HEK293T (cell line): ENCODE measurements around the gene GPR39.

Experiments
- BHLHE40 ChIP-seq: fragments of 450-650 bp; IDR thresholded peaks from 2 replicates; pipeline ENCODE4 v1.6.1; 2016; ENCODE audit warnings: mild to moderate bottlenecking, moderate library complexity, borderline replicate concordance
- FOXK2 ChIP-seq: fragments of 450-650 bp; IDR thresholded peaks from 2 replicates; pipeline ENCODE4 v1.6.1; 2016; ENCODE audit warnings: mild to moderate bottlenecking
- NFRKB ChIP-seq: fragments of 450-650 bp; IDR thresholded peaks from 2 replicates; pipeline ENCODE4 v1.6.1; 2016; ENCODE audit warnings: mild to moderate bottlenecking, moderate library complexity
- PKNOX1 ChIP-seq: fragments of 450-650 bp; IDR thresholded peaks from 2 replicates; pipeline ENCODE4 v1.6.1; 2016
- SP1 ChIP-seq: fragments of 450-650 bp; IDR thresholded peaks from 2 replicates; pipeline ENCODE4 v1.6.1; 2017
- SUZ12 ChIP-seq: fragments of 450-650 bp; IDR thresholded peaks from 2 replicates; pipeline ENCODE4 v1.6.1; 2016; ENCODE audit warnings: mild to moderate bottlenecking
- ZNF384 ChIP-seq: fragments of 450-650 bp; IDR thresholded peaks from 2 replicates; pipeline ENCODE4 v1.6.1; 2016

- no peak for TF ChIP-seq SP1
- TF ChIP-seq ZNF384, result no peak
- TF ChIP-seq FOXK2, result no peak
- TF ChIP-seq BHLHE40, result no peak
- TF ChIP-seq PKNOX1, result no peak
- TF ChIP-seq NFRKB, result no peak
- no peak for TF ChIP-seq SUZ12
These were observed 238.4 kb downstream of the GPR39 start for GRCh38 chr2:132654968-132655367.
